NCI-H187 (cell line): ENCODE measurements around the gene GSG1.

Experiments used
- DNase-seq, 2 experiments: peaks; one replicate each; lab custom pipeline; 2025; lab: John Stamatoyannopoulos, UW

Gene GSG1

DNA sequence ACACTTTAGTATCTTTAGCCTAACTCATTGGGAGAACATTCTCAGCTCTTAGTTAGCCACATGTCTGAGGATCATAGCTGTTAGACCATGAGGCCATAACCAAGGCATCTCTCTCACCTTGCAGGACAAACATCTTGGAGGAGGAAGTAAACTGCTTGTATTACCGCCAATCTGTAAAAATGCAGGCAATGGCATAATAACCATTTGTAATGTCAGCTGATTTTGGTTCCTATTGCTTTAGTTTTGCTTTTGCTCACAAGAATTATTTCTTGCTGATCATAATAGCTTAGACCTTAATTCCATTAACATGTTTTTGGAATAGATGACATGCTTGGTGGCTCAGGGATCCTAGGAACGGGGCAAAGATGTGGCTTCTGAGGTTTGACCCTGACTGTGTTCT is 16.4 kb upstream of the GSG1 start:
- DNase-seq: no peak

DNA sequence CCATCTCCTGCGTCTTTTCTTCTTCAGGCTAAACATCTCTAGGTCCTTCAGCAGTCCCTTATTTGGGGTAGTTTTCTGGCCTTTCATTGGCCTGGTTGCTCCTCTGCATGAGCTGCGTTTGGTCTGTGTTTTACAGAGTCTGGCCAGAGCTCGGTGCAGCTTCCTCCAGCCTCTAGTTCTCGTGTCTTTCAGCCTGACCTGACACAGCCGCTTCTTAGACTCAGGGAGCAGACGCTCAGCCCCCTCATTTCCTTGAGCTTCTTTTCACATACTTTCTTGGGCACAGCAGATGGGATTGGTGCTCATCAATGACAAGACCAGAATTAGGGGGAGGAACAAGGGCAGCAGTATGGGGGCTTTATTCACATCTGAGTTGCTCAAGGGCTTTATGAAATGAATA is 13.6 kb upstream of the GSG1 start:
- no peak for DNase-seq

DNA sequence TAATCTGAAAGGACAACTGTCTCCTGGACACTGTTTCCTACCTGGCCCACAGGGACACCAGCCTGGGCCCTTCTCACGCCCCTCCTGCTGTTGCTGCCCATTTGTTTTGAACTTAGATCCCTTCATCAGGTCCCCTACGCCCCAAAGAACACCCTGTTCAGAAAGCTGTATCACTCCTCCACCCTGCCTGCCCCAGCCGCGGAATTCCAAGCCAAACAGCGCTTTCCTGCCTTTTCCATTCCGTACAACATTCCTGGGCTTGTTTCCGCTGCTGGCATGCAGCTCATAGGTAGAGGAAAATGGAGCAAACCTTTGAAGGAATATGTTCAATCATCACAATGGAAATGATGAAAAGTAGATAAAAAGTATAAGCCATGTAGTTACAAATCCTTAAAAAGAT is 12.8 kb upstream of the GSG1 start:
- DNase-seq: no peak

DNA sequence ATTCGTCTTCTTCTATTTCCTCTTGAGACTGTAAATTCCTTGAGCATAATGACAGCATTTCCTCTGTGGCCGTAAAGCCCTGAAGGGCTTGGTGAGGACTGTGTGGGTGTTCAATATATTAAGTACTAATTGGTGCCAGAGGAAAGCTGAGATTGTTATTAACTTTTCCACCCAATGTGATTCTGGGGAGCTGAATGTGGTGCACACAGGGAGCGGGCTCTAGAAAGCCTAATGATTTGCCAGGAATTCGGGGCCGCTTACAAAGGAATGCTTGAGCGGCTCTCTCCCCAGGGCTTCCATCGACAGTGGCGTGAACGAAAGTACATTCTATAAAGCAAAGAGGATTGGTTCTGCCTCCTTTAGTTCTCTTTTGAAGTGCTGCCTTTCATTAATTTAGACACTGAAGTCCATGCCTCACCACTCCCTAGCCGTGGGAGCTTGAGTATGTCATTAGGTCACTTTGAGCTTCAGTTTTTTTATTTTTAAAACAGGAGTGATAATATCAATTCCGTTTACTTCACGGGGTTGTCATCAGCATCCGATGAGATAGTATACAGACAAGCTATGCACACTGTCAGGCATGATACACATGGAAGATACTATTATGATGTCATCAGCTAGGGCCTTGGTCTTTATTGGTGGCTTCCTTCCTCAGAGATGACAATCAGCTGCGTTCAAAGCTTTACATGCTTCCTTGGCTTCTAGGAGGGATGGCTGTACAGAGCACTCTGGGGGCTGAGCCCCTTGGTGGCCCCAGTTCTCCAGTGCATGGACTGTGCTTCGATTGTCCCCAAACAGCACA is 11.0 kb upstream of the GSG1 start:
- no peak for DNase-seq

DNA sequence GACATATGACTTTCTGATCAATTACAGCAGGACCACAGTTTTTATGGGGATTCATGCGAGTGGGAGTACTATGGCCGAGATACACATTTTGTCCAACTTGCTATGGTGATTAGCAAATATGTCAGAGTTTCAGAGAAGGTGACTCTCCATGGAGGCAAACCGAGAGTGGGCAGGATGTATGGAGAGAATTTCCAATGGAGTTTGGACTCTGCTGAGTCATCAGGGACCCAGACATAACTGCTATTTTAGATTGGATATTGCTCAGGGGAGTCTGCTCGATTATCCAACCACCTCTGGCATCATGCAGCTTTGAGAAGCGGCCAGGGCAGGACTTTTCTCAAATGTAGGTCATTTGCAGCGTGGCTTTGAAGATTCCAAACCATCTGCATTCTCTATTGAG is 9.5 kb upstream of the GSG1 start:
- DNase-seq: no peak

DNA sequence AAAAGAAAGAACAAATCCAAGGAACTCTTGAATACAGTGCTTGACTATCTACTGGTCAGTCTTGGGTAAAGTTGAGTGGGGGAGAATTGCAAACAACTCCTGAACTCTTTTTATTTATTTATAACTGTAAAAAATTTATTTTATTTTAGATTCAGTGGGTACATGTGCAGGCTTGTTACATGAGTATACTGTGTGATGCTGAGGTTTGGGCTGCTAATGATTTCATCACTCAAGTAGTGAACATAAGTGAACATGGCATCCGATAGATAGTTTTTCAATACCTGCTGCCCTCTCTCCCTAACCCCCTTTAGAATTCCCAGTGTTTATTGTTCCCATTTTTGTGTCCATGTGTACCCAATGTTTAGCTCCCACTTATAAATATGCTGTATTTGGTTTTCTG is 3.2 kb upstream of the GSG1 start:
- DNase-seq: no peak

DNA sequence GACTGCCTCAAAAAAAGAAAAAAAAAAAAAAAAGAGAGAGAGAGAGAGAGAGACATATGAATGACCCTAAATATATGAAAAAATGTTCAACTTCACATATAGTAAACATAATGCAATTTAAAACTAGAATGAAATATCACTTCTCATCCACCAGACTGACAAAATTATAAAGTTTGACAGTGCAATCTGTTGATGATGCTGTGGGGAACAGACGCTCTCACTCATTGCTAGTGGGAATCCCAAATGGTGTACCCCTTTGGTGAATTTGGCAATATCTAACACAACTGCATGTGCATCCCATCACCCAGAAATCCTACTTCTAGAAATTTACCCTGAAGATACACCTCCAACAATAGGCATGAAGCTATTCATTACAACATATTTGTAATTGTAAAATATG is 2.3 kb upstream of the GSG1 start:
- no peak for DNase-seq

DNA sequence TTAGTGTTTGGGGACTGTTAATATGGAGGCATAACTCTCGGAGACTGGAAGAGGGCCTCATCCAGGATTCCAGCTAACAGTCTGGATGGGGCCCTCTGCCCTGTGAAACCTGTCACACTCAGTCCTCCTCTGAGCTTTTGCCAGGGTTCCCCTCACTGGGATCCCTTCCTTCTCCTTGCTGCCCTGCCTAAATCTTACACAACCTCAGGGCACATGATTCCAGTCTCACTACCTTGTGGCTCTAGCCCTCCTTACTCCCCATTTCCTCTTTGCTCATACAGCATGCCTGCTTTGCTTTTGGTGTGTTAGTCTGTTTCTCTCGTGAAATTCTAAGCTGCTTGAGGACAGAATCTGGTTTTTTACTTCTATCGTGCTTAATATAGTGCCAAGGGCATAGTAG is 942 bp upstream of the GSG1 start:
- no peak for DNase-seq

DNA sequence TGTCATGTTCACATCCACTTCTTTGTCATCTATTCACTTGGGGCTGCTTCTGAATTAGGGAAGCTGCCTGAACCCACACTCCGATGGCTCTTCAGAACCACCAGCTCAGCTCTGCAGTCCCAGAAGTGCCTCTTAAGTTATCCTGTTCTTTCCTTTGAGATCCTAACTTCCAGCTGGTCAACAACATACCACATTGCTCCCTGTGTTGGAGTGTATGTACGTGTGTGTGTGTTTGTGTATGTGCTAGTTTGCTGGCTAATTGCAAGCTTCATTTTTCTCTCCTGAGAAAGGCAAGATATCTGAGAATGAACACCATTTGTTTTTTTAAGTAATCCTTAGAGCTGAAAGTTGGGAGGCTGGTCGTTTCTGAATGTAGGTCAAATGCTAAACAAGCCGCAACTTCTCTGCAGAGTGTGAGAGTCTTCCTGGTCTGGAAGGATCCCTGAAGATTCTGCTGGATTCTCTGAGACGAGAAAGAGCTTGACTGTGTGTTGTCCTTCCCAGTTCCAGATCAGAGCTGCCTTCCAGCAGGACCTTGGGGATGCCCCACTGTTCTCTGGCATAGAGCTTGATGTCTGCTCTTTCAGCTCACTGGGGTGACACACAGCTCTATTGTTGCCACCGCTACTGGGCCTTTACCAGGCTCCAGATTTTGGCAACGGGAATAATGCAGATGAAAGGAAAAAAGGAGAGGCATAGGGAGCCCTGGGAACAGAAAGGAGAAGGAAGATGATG is 839 bp downstream of the GSG1 start:
- DNase-seq: peak in 1 of 2 experiments; percentile 48

DNA sequence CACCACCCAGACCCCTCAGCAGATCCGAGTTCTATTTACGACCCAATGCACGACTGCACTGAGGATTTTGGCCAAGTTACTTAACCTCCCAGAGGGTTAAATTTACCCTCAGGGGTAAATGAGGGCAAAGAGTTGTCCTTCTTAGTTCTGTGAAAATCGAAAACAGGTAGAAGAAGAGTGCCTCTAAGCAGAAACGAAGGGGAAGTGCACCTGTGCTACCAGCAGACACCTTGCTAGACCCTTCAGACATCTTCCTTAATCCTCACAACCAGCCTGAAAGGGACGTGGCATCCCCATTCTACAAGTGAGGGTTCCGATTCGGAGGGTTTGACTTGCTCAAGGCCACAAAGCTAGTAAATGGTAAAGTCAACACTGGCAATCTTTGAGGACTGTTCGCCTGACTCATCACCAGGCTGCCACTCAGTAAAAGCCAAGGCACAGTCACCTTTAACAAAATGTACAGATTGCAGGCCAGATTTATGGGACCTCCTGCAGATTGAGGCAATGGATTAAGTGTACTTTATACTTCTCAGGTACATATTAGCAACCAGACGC is 1.6 kb downstream of the GSG1 start:
- peak; percentile 47 to 78 for DNase-seq

DNA sequence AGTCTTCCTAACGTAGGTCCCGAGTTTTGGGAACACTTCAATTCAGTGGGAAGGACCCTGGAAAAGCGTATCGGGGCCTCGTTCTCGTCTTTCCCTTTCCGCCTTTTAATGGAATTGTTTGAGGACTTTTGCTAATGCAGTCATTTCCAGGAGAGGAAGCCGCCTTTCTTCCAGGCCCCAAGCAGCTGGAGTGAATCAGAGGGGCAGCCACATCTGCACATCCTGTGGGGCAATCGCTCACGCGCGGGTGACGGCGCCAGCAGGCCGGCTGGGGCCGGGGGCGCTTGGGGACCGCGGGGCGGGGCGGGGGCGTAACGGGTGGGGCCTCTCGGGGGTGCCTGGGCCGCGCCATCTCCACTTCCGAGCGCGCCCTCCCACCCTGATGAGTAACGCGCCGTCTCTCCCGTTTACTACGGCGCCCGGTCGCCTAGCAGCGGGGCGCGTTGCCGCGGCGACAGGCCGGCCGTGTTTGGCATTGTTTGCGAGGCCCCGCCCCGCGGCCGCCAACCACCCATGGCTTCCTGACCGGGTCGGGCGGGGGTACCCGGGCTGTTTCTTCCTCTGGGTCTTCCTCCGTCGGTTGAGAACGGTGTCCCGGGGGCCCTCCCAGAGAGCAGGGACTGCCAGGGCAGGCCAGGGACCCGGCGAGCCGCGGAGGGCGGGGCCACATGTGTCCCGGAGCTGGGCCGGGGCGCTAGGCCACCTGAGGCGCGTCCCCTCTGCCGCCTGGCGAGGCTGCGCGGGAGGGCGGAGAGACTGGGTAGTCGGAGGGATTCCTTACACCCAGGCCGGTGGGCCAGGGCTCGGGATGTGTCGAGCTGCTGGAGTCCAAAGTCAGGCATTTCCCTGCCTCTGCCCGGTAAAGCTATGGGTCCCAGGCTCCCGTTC is 2.3 kb downstream of the GSG1 start:
- peak; percentile 53 to 79 for DNase-seq

DNA sequence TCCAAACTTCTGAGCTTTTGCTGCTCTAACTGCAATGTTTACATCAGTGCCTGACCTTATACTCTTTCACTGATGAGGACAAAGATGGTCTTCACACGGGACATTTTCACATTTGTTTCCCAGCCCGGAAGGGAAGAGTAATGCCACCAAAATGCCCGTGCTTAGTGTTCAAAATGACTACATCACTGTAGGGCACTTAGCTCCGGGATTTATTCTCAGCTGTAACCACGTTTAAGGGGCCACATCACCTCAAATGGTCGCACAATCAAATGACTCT is 2.9 kb downstream of the GSG1 start:
- no peak for DNase-seq

DNA sequence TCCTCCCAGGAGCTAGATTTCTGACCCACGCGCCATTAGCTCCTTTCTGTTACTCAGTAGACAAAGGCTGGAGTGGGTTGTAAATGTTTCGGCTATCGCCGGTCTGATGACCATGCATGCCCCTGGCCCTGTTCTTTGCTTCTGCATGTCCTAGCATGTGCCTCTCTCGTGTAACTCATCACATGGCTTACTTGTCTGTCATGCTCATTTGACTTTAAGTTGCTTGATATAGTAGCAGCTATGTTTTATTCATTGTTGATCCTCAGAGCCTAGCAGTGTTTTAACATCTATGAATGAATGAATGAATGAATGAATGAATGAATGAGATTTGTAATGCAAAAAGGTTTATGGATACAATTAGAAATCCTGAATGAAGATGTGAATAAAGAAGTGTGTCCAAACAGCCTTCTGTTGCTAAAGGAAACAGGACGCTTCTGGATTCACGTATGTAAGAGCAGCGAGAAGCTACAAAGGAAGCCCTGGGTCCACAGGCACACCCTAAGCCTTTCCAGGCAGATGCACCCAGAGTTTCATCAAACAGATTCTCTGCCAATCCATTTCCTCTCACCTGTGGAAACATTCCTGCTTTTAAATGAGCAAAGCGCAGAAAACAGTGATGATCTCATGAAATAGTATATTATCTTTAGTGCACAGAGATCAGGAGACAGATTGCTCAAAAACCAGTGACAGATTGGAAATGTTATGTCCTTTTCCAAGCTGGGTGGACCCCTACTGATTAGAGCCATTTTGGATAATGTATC is 3.4 kb downstream of the GSG1 start:
- DNase-seq: peak in 1 of 2 experiments; percentile 32

DNA sequence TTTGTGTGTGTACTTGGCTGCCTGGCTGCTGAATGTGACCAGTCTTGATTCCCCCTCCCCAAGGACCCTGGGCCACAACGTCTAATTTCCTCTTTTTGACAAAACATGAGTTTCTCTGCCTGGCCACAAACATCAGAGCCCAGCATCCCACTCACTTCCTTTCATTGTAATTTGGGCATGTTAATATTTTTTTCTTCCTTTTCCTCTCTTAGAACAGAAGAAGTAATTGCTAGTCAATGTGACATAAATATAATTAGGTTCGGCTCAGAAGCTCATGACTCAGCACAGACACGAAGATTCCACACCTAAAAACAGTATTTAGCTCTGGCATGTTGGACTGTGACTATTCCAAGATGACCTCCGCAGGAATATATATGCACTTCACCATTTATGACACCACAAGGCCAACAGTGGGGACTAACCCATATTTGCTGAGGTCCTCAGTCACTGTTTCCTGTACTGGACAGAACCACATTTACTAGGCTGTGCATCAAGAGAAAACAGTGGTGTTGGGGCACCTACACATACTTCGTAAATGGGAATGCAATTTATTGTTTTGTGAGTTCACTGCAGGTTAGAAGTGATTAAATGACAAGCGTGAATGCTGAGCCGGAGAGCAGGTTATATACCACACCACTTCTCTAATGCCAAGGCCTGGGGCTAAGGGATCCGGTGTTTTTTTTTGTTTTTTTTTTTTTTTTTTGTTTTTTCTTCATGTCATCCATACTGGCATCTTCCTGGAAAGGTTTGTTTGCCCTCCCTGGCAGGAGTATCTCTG is 4.2 kb downstream of the GSG1 start:
- DNase-seq: no peak

DNA sequence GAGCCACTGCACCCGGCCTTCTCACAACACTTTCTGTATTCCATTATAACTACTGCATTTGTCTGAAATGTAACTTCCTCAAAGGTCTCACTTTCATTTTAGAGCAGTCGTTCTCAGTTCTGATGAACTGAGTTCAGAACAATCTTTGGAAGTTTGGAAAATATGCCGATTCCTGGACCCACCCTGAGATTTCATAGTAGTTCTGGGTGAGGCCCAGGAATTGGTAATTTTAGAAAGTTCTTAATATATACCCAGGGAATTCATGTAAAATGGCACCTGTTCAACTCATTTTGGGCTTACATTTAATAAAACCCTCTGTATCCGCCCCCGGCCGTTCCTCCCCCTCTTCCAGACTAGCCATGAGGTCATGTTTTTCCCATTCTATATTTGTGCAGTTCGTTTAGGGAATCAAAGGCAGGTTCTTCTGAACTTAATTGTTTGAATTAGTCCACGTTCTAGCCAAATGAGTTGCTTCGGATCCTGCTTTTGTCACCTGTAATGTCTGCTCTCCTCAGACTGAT is 5.9 kb downstream of the GSG1 start:
- no peak for DNase-seq

DNA sequence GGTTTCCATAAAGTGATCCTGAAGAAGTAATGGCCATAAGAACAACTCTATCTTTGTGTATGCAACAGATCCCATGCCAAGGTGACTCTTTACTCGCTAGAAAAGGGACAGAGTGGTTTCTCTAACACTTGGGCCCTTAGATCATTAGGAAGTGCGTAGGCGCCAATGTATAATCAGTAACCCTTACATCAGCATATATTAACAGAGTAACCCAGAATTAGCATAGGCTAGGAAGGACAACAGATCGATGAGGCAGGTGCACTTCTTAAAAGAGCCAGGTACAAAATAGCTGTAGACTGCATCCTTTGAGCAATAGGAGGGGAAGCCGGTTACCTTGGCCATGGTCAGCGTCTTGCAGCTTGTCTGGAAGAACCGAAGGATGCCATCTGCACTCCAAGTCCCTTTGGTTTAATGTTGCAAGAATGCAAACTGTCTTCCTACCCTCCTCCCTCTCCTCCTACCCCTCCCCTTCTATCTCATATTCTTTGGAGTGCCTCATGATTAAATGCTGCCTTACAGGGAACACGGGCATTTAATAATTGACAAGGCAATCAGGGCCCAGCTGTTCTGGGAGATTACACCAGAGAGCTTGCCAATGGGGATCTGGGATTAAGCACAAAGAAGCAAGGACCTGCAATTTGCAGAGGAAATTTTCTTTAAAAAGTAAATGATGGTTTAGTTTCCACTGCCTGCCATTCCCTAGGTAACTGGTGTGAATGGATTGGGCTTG is 8.0 kb downstream of the GSG1 start:
- no peak for DNase-seq

DNA sequence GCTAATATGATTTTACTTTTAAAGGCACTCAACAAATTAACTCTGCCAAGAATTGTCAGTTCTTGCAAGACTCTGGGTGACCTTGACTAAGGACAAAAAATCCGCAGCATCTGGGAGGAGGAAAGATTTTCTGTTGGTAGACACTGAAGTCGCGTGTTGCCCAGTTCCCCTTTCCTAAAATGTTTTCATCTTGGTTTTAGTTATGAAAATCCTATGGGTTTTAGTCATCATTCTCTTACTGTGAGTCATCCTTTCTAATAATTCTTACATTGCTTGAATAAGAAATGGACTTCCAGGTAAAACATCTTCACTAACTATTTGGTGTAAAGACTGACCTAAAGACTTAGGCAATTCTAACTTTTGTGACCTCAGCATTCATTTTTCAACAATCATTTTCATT is 9.1 kb downstream of the GSG1 start:
- no peak for DNase-seq

DNA sequence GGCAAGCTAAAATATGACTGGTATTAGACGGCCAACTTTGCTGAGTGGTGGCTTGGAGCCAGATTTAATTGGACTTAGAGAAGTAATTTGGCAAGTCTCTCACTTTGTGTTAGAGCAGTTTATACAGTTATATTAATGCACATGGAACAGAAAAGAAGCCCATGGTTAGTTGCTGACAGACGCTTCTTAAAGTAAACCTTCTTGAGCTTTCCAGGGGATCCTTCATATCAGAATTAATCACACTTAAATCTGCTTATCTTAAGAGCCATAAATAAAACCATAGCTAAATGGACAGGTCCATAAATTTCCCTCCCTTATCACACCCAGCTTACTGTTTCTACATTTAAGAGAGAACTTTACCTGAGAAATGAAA is 9.6 kb downstream of the GSG1 start:
- DNase-seq: no peak

DNA sequence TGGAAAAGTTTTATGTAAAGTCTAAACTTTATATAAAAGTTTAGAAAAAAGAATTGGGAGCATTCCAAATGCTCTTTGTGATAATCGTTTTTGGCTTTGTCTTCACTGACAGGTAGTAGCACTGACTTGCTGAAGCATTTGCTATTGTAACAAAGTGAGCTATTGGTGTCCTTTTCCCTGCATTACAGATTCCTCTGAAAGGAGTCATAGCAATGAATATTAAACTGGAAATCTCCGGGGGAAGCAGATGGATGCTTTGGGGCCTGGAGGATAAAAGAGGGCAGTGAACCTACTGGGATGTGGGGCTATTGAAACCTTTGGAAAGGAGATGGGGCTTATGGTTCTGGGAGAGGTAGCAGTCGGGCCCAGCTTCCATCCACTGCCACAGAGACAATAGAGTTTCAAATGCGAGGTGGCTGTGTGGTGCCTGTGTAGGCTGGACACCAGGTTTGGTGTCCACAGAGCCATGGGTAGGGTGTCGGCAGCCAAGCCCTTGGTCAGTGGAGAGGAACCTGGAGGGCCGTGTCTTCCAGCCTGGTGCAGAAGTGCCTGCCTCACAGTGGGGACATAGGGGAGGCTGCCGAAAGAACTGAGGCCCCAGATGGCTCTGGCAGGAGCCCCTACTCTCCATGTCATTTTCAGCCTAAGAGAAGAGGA is 10.1 kb downstream of the GSG1 start:
- no peak for DNase-seq

DNA sequence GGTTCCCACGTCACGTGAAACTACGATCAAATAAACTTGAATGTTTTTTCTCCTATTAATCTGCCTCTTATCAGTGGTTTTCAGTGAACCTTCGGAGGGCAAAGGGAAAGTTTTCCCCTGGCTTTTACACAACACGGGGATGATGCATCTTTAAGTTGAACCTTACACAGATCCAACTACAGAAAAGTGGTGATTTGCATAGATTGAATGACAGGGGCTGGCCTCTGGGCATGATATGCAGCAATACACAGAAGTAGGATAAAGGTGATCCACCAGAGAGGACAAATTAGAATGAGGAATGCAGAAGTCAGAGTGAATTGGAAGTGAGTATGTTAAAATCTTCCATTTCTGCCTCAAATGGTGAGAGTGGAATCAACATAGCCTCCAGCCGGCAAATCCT is 11.6 kb downstream of the GSG1 start:
- no peak for DNase-seq
